ENCODE results near the gene TMEM30B. TPM values are rescaled to one million over a fixed set of nuclear protein-coding genes. Genes with fewer than 3 reads are reported as not detected.

TMEM30B gene
- total RNA-seq, 1 donor from 2014 or later: 0.36 TPM

DNA sequence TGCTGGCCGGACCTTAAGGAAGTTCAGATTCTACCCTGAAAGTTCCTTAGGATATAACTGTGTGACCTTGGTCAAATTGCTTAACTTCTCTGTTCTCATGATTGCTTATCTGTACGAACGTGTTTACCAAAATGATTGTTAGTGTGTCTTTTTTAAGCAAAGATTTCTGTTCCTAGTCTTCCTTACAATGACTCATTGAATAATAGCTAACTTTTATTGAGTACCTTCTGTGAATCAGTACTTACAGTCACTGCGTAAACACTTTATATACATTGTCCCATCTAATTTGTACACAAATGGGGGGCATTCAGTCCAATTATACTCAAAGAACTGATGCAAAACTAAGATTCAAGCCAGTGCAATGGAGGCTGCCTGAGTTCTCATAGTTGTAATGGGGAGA, 4.2 kb upstream of the TMEM30B start:
- TF ChIP-seq EZH2 (IDR thresholded peaks at IDR 0.05; ENCODE audit: insufficient read depth, low read length): no peak
- TF ChIP-seq, protein P1, sequence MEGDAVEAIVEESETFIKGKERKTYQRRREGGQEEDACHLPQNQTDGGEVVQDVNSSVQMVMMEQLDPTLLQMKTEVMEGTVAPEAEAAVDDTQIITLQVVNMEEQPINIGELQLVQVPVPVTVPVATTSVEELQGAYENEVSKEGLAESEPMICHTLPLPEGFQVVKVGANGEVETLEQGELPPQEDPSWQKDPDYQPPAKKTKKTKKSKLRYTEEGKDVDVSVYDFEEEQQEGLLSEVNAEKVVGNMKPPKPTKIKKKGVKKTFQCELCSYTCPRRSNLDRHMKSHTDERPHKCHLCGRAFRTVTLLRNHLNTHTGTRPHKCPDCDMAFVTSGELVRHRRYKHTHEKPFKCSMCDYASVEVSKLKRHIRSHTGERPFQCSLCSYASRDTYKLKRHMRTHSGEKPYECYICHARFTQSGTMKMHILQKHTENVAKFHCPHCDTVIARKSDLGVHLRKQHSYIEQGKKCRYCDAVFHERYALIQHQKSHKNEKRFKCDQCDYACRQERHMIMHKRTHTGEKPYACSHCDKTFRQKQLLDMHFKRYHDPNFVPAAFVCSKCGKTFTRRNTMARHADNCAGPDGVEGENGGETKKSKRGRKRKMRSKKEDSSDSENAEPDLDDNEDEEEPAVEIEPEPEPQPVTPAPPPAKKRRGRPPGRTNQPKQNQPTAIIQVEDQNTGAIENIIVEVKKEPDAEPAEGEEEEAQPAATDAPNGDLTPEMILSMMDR (IDR thresholded peaks at IDR 0.05; ENCODE audit: insufficient read depth, low read depth, low read length): no peak
- Mint-ChIP-seq H3K4me3 (ENCODE audit: unreplicated experiment) (no peak overlapping the region), H3K27ac (ENCODE audit: unreplicated experiment) (no peak overlapping the region), H3K27me3 (ENCODE audit: low read depth, unreplicated experiment) (peaks cover 25% of the 10 kb centered on the region), H3K36me3 (ENCODE audit: low read depth, unreplicated experiment) (no peaks in the 10 kb centered on the region), H3K9me3 (ENCODE audit: unreplicated experiment) (no peaks in the 10 kb centered on the region), H3K4me1 (ENCODE audit: low read depth, unreplicated experiment) (no peaks in the 10 kb centered on the region)
- no peak overlapping the region for H3K27ac ChIP-seq (ENCODE audit: low read depth, low read length)
- H3K4me3 ChIP-seq (ENCODE audit: insufficient read depth, low read depth, low read length): no peak overlapping the region
- no peak overlapping the region for H2AFZ ChIP-seq (ENCODE audit: low read depth, low read length)
- H3K27me3 ChIP-seq (ENCODE audit: insufficient read depth, low read length): peaks cover 20% of the 10 kb centered on the region
- H3K9ac ChIP-seq (ENCODE audit: low read length): no peak overlapping the region
- no peaks in the 10 kb centered on the region for H3K36me3 ChIP-seq (ENCODE audit: insufficient read depth, low read length)
- H3K4me2 ChIP-seq (ENCODE audit: low read length): no peak overlapping the region
- no peaks in the 10 kb centered on the region for H3K79me2 ChIP-seq (ENCODE audit: insufficient read depth, low read length)
- FAIRE-seq (no peak), DNase-seq (ENCODE audit: low read depth) (no peak)
- H3K9me3 ChIP-seq (ENCODE audit: insufficient read depth, low read depth, low read length): no peaks in the 10 kb centered on the region
- no peaks in the 10 kb centered on the region for H4K20me1 ChIP-seq (ENCODE audit: insufficient read depth, low read length)
- peaks cover 2% of the 10 kb centered on the region for H3K4me1 ChIP-seq (ENCODE audit: insufficient read depth, low read length)

- no peaks in the 10 kb centered on the region for H3K36me3 ChIP-seq (ENCODE audit: insufficient read depth, low read length)
- Mint-ChIP-seq H3K9me3 (ENCODE audit: unreplicated experiment) (peaks cover 2% of the 10 kb centered on the region), H3K27me3 (ENCODE audit: low read depth, unreplicated experiment) (peaks cover 34% of the 10 kb centered on the region), H3K36me3 (ENCODE audit: low read depth, unreplicated experiment) (peaks cover 1% of the 10 kb centered on the region), H3K4me3 (ENCODE audit: unreplicated experiment) (no peak overlapping the region), H3K27ac (ENCODE audit: unreplicated experiment) (no peak overlapping the region), H3K4me1 (ENCODE audit: low read depth, unreplicated experiment) (no peaks in the 10 kb centered on the region)
- no peak overlapping the region for H2AFZ ChIP-seq (ENCODE audit: low read depth, low read length)
- no peaks in the 10 kb centered on the region for H4K20me1 ChIP-seq (ENCODE audit: insufficient read depth, low read length)
- DNase-seq (ENCODE audit: low read depth) (no peak), FAIRE-seq (no peak)
- peaks cover 31% of the 10 kb centered on the region for H3K27me3 ChIP-seq (ENCODE audit: insufficient read depth, low read length)
- H3K4me1 ChIP-seq (ENCODE audit: insufficient read depth, low read length): peaks cover 6% of the 10 kb centered on the region
- H3K27ac ChIP-seq (ENCODE audit: low read depth, low read length): no peak overlapping the region
- H3K9ac ChIP-seq (ENCODE audit: low read length): no peak overlapping the region
- TF ChIP-seq, protein P1 (IDR thresholded peaks at IDR 0.05; ENCODE audit: insufficient read depth, low read depth, low read length): no peak
- no peak for TF ChIP-seq EZH2 (IDR thresholded peaks at IDR 0.05; ENCODE audit: insufficient read depth, low read length)
- no peaks in the 10 kb centered on the region for H3K79me2 ChIP-seq (ENCODE audit: insufficient read depth, low read length)
- peaks cover 5% of the 10 kb centered on the region for H3K9me3 ChIP-seq (ENCODE audit: insufficient read depth, low read depth, low read length)
- H3K4me3 ChIP-seq (ENCODE audit: insufficient read depth, low read depth, low read length): no peak overlapping the region
- H3K4me2 ChIP-seq (ENCODE audit: low read length): no peak overlapping the region
These were observed 2.9 kb upstream of the TMEM30B start for GRCh38 chr14:61284001-61284400.

GRCh38 chr14:61282746-61283145, 1.6 kb upstream of the TMEM30B start:
- Mint-ChIP-seq H3K27me3 (ENCODE audit: low read depth, unreplicated experiment) (peaks cover 33% of the 10 kb centered on the region), H3K4me3 (ENCODE audit: unreplicated experiment) (no peak overlapping the region), H3K27ac (ENCODE audit: unreplicated experiment) (no peak overlapping the region), H3K36me3 (ENCODE audit: low read depth, unreplicated experiment) (peaks cover 1% of the 10 kb centered on the region), H3K9me3 (ENCODE audit: unreplicated experiment) (peaks cover 2% of the 10 kb centered on the region), H3K4me1 (ENCODE audit: low read depth, unreplicated experiment) (no peaks in the 10 kb centered on the region)
- FAIRE-seq (no peak), DNase-seq (ENCODE audit: low read depth) (no peak)
- H2AFZ ChIP-seq (ENCODE audit: low read depth, low read length): no peak overlapping the region
- no peaks in the 10 kb centered on the region for H3K36me3 ChIP-seq (ENCODE audit: insufficient read depth, low read length)
- no peaks in the 10 kb centered on the region for H4K20me1 ChIP-seq (ENCODE audit: insufficient read depth, low read length)
- TF ChIP-seq EZH2 (IDR thresholded peaks at IDR 0.05; ENCODE audit: insufficient read depth, low read length): no peak
- TF ChIP-seq, protein P1 (IDR thresholded peaks at IDR 0.05; ENCODE audit: insufficient read depth, low read depth, low read length): no peak
- peaks cover 5% of the 10 kb centered on the region for H3K9me3 ChIP-seq (ENCODE audit: insufficient read depth, low read depth, low read length)
- H3K4me1 ChIP-seq (ENCODE audit: insufficient read depth, low read length): peaks cover 6% of the 10 kb centered on the region
- no peaks in the 10 kb centered on the region for H3K79me2 ChIP-seq (ENCODE audit: insufficient read depth, low read length)
- no peak overlapping the region for H3K9ac ChIP-seq (ENCODE audit: low read length)
- H3K4me2 ChIP-seq (ENCODE audit: low read length): no peak overlapping the region
- no peak overlapping the region for H3K27ac ChIP-seq (ENCODE audit: low read depth, low read length)
- H3K4me3 ChIP-seq (ENCODE audit: insufficient read depth, low read depth, low read length): no peak overlapping the region
- H3K27me3 ChIP-seq (ENCODE audit: insufficient read depth, low read length): peaks cover 28% of the 10 kb centered on the region
